ENCODE measurements around the gene FZD8. TPM values are rescaled to one million over a fixed set of nuclear protein-coding genes. Genes with fewer than 3 reads are reported as not detected.
A peak's percentile ranks its signal among the peaks of the same experiment; 100 is the strongest.

Gene FZD8, protein sequence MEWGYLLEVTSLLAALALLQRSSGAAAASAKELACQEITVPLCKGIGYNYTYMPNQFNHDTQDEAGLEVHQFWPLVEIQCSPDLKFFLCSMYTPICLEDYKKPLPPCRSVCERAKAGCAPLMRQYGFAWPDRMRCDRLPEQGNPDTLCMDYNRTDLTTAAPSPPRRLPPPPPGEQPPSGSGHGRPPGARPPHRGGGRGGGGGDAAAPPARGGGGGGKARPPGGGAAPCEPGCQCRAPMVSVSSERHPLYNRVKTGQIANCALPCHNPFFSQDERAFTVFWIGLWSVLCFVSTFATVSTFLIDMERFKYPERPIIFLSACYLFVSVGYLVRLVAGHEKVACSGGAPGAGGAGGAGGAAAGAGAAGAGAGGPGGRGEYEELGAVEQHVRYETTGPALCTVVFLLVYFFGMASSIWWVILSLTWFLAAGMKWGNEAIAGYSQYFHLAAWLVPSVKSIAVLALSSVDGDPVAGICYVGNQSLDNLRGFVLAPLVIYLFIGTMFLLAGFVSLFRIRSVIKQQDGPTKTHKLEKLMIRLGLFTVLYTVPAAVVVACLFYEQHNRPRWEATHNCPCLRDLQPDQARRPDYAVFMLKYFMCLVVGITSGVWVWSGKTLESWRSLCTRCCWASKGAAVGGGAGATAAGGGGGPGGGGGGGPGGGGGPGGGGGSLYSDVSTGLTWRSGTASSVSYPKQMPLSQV
- 1.4 TPM in 2 replicates for polyA plus RNA-seq (2012; rRNA removed)
- polyA plus RNA-seq (2012; cell fraction: cytosol; rRNA removed), result 0.81 and 1.3 TPM in 2 replicates
- polyA plus RNA-seq (2012; cell fraction: nucleus; rRNA removed), result 1.4 and 1.7 TPM in 2 replicates

DNA sequence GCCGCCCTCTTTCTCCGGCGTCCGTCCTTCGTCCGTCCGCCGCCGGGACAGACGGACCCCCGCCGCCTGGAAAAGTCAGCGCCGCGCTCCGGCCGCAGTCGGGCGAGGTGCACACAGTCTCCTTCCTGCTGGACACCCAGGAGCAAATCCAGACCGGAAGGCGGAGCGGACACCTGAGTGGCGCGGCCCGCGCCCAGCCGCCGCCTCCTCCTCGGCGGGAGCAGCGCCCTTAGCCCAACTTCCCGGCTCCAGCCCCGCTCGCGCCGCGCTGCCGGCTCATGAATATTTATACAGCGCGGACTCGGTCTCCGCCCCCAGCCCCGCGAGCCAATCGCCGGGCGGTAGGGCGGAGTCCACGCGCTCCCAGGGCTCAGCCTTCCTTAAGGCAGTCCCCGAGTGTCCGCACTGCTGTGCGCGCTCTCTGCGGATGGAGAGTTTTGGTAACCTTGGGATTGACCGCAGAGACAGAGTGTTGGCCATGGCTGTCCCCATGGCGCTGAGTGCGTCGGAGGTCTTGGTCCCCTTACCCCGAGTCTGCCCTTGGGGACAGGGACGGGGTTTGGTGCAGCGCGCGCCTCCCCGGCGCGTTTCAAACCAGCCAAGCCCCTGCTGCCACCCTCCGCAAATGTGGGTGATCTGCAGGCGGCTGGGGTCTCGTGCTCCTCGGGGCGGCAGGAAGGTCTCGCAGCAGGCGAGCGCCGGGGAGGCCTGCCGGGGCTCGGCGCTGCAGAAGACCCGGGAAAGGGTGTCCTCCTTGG, at the start of gene FZD8:
FZD8 (minus strand) TSS at position 262 of the 758 bp plus-strand sequence. CDS start 867 bp downstream, outside the sequence.
- peak; percentile 92 for DNase-seq
- Histone ChIP-seq H3K9me2 (no peaks in the 10 kb centered on the region), H3K9me3 (no peaks in the 10 kb centered on the region), H2AFZ (ENCODE audit: low read depth) (peak within 1 kb of the TSS; percentile 87), H3K4me3 (ENCODE audit: low read depth in 2 of 2, low read length in 1 of 2) (peak within 1 kb of the TSS; percentile 68 to 88), H3K27ac (ENCODE audit: low read depth in 2 of 2, low read length in 1 of 2) (no peak within 1 kb of the TSS; a peak in 1 of 4 replicates), H3F3A (replicated peaks; ENCODE audit: insufficient read depth) (peaks cover 20% of the 10 kb centered on the region), H3K36me3 (replicated peaks in 1 of 2; ENCODE audit: control insufficient read depth in 1 of 2, insufficient read depth in 2 of 2, low read length in 1 of 2) (peaks cover 0 to 11% of the 10 kb centered on the region in 2 experiments), H3K4me1 (ENCODE audit: control insufficient read depth in 1 of 2, insufficient read depth in 2 of 2, low read depth in 1 of 2, low read length in 1 of 2) (peaks cover 0 to 25% of the 10 kb centered on the region in 2 experiments; a peak in 1 of 4 replicates), H3K27me3 (ENCODE audit: insufficient read depth) (no peaks in the 10 kb centered on the region; the same call in 1 of the 2 replicates), H4K20me1 (ENCODE audit: insufficient read depth) (peaks cover 28% of the 10 kb centered on the region), H3K9ac (peak within 1 kb of the TSS; percentile 58; the same call in 1 of the 2 replicates), H3K79me2 (ENCODE audit: insufficient read depth) (peaks cover 24% of the 10 kb centered on the region), H3K4me2 (peak within 1 kb of the TSS; percentile 98)
- ChIA-PET POLR2A (no interaction called here), CTCF (interaction anchor here (4.0 kb wide), 1 partner anchor 1137 kb away, joined by 24 read pairs; no protein-coding TSS in a partner anchor)
- TF ChIP-seq TAF1 (IDR thresholded peaks at IDR 0.05; ENCODE audit: borderline replicate concordance, low read depth, low read length) (peak; percentile 49; the same call in 1 of the 2 replicates), ELF1 (IDR thresholded peaks at IDR 0.05) (no peak), NRF1 (IDR thresholded peaks at IDR 0.05; ENCODE audit: low read depth, low read length) (no peak), TEAD4 (IDR thresholded peaks at IDR 0.05; ENCODE audit: borderline replicate concordance, insufficient read depth) (no peak), GABPA (IDR thresholded peaks at IDR 0.05; ENCODE audit: low read depth) (no peak), USF1 (IDR thresholded peaks at IDR 0.05; ENCODE audit: borderline replicate concordance, low read depth) (no peak), RCOR1 (IDR thresholded peaks at IDR 0.05; ENCODE audit: low read length) (no peak), POLR2AphosphoS5 (IDR thresholded peaks at IDR 0.05; ENCODE audit: low read depth, low read length) (peak; percentile 76)
- TF ChIP-seq, protein P1, sequence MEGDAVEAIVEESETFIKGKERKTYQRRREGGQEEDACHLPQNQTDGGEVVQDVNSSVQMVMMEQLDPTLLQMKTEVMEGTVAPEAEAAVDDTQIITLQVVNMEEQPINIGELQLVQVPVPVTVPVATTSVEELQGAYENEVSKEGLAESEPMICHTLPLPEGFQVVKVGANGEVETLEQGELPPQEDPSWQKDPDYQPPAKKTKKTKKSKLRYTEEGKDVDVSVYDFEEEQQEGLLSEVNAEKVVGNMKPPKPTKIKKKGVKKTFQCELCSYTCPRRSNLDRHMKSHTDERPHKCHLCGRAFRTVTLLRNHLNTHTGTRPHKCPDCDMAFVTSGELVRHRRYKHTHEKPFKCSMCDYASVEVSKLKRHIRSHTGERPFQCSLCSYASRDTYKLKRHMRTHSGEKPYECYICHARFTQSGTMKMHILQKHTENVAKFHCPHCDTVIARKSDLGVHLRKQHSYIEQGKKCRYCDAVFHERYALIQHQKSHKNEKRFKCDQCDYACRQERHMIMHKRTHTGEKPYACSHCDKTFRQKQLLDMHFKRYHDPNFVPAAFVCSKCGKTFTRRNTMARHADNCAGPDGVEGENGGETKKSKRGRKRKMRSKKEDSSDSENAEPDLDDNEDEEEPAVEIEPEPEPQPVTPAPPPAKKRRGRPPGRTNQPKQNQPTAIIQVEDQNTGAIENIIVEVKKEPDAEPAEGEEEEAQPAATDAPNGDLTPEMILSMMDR (IDR thresholded peaks at IDR 0.05), result peak; percentile 34
- TF ChIP-seq, protein P2, sequence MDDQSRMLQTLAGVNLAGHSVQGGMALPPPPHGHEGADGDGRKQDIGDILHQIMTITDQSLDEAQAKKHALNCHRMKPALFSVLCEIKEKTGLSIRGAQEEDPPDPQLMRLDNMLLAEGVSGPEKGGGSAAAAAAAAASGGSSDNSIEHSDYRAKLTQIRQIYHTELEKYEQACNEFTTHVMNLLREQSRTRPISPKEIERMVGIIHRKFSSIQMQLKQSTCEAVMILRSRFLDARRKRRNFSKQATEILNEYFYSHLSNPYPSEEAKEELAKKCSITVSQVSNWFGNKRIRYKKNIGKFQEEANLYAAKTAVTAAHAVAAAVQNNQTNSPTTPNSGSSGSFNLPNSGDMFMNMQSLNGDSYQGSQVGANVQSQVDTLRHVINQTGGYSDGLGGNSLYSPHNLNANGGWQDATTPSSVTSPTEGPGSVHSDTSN (IDR thresholded peaks at IDR 0.05), result 0 out of 2 replicates have a peak, but pooled peaks have one; percentile 6
- WGBS (ENCODE audit: low lambda C conversion rate), result 4% methylated on average over 9 of the region's 80 CpGs

All from SK-N-SH (cell line).